Stimulated activated CD4-positive, alpha-beta T cell treated with anti-CD3 and anti-CD28 coated beads, Interleukin-4, amount 100 ng/mL, for 1 hour (primary cell): ENCODE measurements around the gene SNAP29.
"Not testable (repeated sequence)": the region's sequence is repeated elsewhere in the genome, so short reads cannot be mapped to it uniquely, and the experiment has no call there.

Experiments used
- DNase-seq: peaks from one replicate; pipeline ENCODE4 v3.0.0-alpha.2; 2020

Gene SNAP29

GRCh38 chr22:20858615-20859416, at the start of gene SNAP29, which contains the start of gene PI4KA:
TSS of gene SNAP29 (plus strand) at chr22:20859007. CDS start at chr22:20859111, 104 bp downstream.
TSS of gene PI4KA (minus strand) at chr22:20858811. CDS start at chr22:20858725, 86 bp downstream.
- DNase-seq = peak; percentile 98

- DNase-seq = no peak
Observed at GRCh38 chr22:20809538-20810185, 49.1 kb upstream of the SNAP29 start.

GRCh38 chr22:20810645-20811044, 48.2 kb upstream of the SNAP29 start:
- DNase-seq = no peak

GRCh38 chr22:20811171-20811570, 47.6 kb upstream of the SNAP29 start:
- DNase-seq = no peak

GRCh38 chr22:20811971-20812660, 46.7 kb upstream of the SNAP29 start:
- no peak for DNase-seq

GRCh38 chr22:20813056-20813455, 45.8 kb upstream of the SNAP29 start:
- DNase-seq = no peak

- DNase-seq = no peak
Observed at GRCh38 chr22:20814221-20814808, 44.5 kb upstream of the SNAP29 start.

GRCh38 chr22:20815477-20816050, 43.2 kb upstream of the SNAP29 start:
- DNase-seq = no peak

- DNase-seq = no peak
Observed at GRCh38 chr22:20816559-20816958, 42.2 kb upstream of the SNAP29 start.

- no peak for DNase-seq
Observed at GRCh38 chr22:20818471-20818870, 40.3 kb upstream of the SNAP29 start.

GRCh38 chr22:20819471-20819870, 39.3 kb upstream of the SNAP29 start:
- DNase-seq = no peak

- not testable (repeated sequence) for DNase-seq
Observed at GRCh38 chr22:20821717-20822239, 37.0 kb upstream of the SNAP29 start.

- no peak for DNase-seq
Observed at GRCh38 chr22:20822240-20822639, 36.6 kb upstream of the SNAP29 start.

GRCh38 chr22:20823264-20823663, 35.5 kb upstream of the SNAP29 start:
- no peak for DNase-seq

- DNase-seq = not testable (repeated sequence)
Observed at GRCh38 chr22:20825216-20825615, 33.6 kb upstream of the SNAP29 start.

- DNase-seq = no peak
Observed at GRCh38 chr22:20825624-20826023, 33.2 kb upstream of the SNAP29 start.

GRCh38 chr22:20826373-20827152, 32.2 kb upstream of the SNAP29 start:
- DNase-seq = not testable (repeated sequence)

- DNase-seq = no peak
Observed at GRCh38 chr22:20829491-20830134, 29.2 kb upstream of the SNAP29 start.

- no peak for DNase-seq
Observed at GRCh38 chr22:20833225-20833665, 25.6 kb upstream of the SNAP29 start.

- no peak for DNase-seq
Observed at GRCh38 chr22:20834206-20834605, 24.6 kb upstream of the SNAP29 start.

- DNase-seq = no peak
Observed at GRCh38 chr22:20834725-20835124, 24.1 kb upstream of the SNAP29 start.
